H9 (cell line): ENCODE measurements around the gene HEPHL1. TPM values are rescaled to one million over a fixed set of nuclear protein-coding genes. Genes with fewer than 3 reads are reported as not detected.

ENCODE experiments used
- DNase-seq: peaks from one replicate; pipeline ENCODE4 v3.0.0-alpha.2; 2017
- H2AFZ ChIP-seq: one replicate; pipeline ENCODE4 v1.6.1; 2013; ENCODE audit warnings: mild to moderate bottlenecking, low read length, control low read depth, moderate library complexity
- H2AK5ac ChIP-seq: 2 replicates; pipeline ENCODE4 v1.6.1; 2013; ENCODE audit warnings: low read length, control low read depth, mixed read lengths; ENCODE audit not compliant: insufficient read length
- H2BK120ac ChIP-seq: one replicate; pipeline ENCODE4 v1.6.1; 2013; ENCODE audit warnings: low read depth, mild to moderate bottlenecking, low read length, control low read depth, inconsistent platforms; ENCODE audit not compliant: poor library complexity, severe bottlenecking
- H2BK12ac ChIP-seq: 2 replicates; pipeline ENCODE4 v1.6.1; 2013; ENCODE audit warnings: low read length, control low read depth, mixed read lengths, low read depth; ENCODE audit not compliant: insufficient read length
- H2BK15ac ChIP-seq: 2 replicates; pipeline ENCODE4 v1.6.1; 2013; ENCODE audit warnings: low read depth, low read length, control low read depth
- H2BK20ac ChIP-seq: one replicate; pipeline ENCODE4 v1.6.1; 2013; ENCODE audit warnings: low read depth, mild to moderate bottlenecking, low read length, control low read depth, inconsistent platforms; ENCODE audit not compliant: poor library complexity, severe bottlenecking
- H2BK5ac ChIP-seq: 2 replicates; pipeline ENCODE4 v1.6.1; 2013; ENCODE audit warnings: low read length, control low read depth, mixed read lengths; ENCODE audit not compliant: insufficient read length
- H3K14ac ChIP-seq: 2 replicates; pipeline ENCODE4 v1.6.1; 2013; ENCODE audit warnings: low read length, control low read depth; ENCODE audit not compliant: insufficient read depth
- H3K18ac ChIP-seq: 2 replicates; pipeline ENCODE4 v1.6.1; 2013; ENCODE audit warnings: low read depth, mild to moderate bottlenecking, mixed read lengths, low read length, control low read depth; ENCODE audit not compliant: insufficient read length
- H3K23ac ChIP-seq: 2 replicates; pipeline ENCODE4 v1.6.1; 2013; ENCODE audit warnings: low read length, control low read depth, mixed read lengths, low read depth; ENCODE audit not compliant: insufficient read length
- H3K23me2 ChIP-seq: 2 replicates; pipeline ENCODE4 v1.6.1; 2013; ENCODE audit warnings: low read depth, mild to moderate bottlenecking, mixed read lengths, low read length, control low read depth; ENCODE audit not compliant: insufficient read length, poor library complexity, severe bottlenecking
- H3K27ac ChIP-seq: 2 replicates; pipeline ENCODE4 v1.5.1; 2013; ENCODE audit warnings: low read length, control low read depth, mixed read lengths, low read depth; ENCODE audit not compliant: insufficient read length
- H3K27me3 ChIP-seq: 2 replicates; pipeline ENCODE4 v1.6.1; 2013; ENCODE audit warnings: low read length, control low read depth, inconsistent platforms; ENCODE audit not compliant: insufficient read depth
- H3K4ac ChIP-seq: 2 replicates; pipeline ENCODE4 v1.6.1; 2013; ENCODE audit warnings: low read depth, mild to moderate bottlenecking, control low read depth, inconsistent platforms, low read length, moderate library complexity
- H3K4me1 ChIP-seq: 2 replicates; pipeline ENCODE4 v1.6.1; 2013; ENCODE audit warnings: low read length, control low read depth, inconsistent platforms; ENCODE audit not compliant: insufficient read depth
- H3K4me2 ChIP-seq: 2 replicates; pipeline ENCODE4 v1.6.1; 2013; ENCODE audit warnings: low read length, control low read depth, mixed read lengths; ENCODE audit not compliant: insufficient read length, insufficient read depth
- H3K56ac ChIP-seq: 2 replicates; pipeline ENCODE4 v1.6.1; 2013; ENCODE audit warnings: low read depth, mild to moderate bottlenecking, mixed read lengths, low read length, control low read depth; ENCODE audit not compliant: insufficient read length
- H3K79me1 ChIP-seq: 2 replicates; pipeline ENCODE4 v1.6.1; 2013; ENCODE audit warnings: low read depth, mild to moderate bottlenecking, moderate library complexity, low read length, control low read depth, inconsistent platforms; ENCODE audit not compliant: insufficient read depth, poor library complexity, severe bottlenecking
- H3K79me2 ChIP-seq: 2 replicates; pipeline ENCODE4 v1.6.1; 2013; ENCODE audit warnings: low read length, control low read depth, inconsistent platforms; ENCODE audit not compliant: insufficient read depth
- H3K9ac ChIP-seq: 2 replicates; pipeline ENCODE4 v1.6.1; 2013; ENCODE audit warnings: low read length, control low read depth, mixed read lengths; ENCODE audit not compliant: insufficient read length; ENCODE audit errors: extremely low read depth
- H3K9me3 ChIP-seq: one replicate; pipeline ENCODE4 v1.6.1; 2013; ENCODE audit warnings: low read depth, low read length, inconsistent platforms; ENCODE audit not compliant: control insufficient read depth
- H3T11ph ChIP-seq: one replicate; pipeline ENCODE4 v1.6.1; 2013; ENCODE audit warnings: mild to moderate bottlenecking, low read length, control low read depth, inconsistent platforms
- H4K20me1 ChIP-seq: one replicate; pipeline ENCODE4 v1.6.1; 2013; ENCODE audit not compliant: control insufficient read depth, insufficient read length, insufficient read depth
- H4K5ac ChIP-seq: 2 replicates; pipeline ENCODE4 v1.6.1; 2013; ENCODE audit warnings: low read depth, mild to moderate bottlenecking, mixed read lengths, low read length, control low read depth; ENCODE audit not compliant: insufficient read length
- H4K8ac ChIP-seq: replicated peaks from 2 replicates; pipeline ENCODE4 v1.6.1; 2013; ENCODE audit warnings: low read length, control low read depth, mixed read lengths, low read depth; ENCODE audit not compliant: insufficient read length
- H4K91ac ChIP-seq: 2 replicates; pipeline ENCODE4 v1.6.1; 2013; ENCODE audit warnings: low read depth, mild to moderate bottlenecking, moderate library complexity, mixed read lengths, low read length, control low read depth; ENCODE audit not compliant: insufficient read length
- H3K27ac Mint-ChIP-seq, 3 experiments: 2 replicates in 2 of 3; 3 replicates in 1 of 3; pipeline ENCODE4 v1.8.0; 2020 to 2021; ENCODE audit warnings: mixed read lengths in 3 of 3, mild to moderate bottlenecking in 1 of 3, moderate library complexity in 1 of 3
- H3K27me3 Mint-ChIP-seq: 2 replicates; pipeline ENCODE4 v1.8.0; 2021; ENCODE audit warnings: low read depth, mild to moderate bottlenecking, moderate library complexity, mixed read lengths
- H3K36me3 Mint-ChIP-seq, 3 experiments: 2 replicates in 2 of 3; 3 replicates in 1 of 3; pipeline ENCODE4 v1.8.0; 2020 to 2021; ENCODE audit warnings: low read depth in 3 of 3, mixed read lengths in 3 of 3; ENCODE audit not compliant: insufficient read depth in 1 of 3
- H3K4me1 Mint-ChIP-seq, 2 experiments: 2 replicates each; pipeline ENCODE4 v1.8.0; 2020; ENCODE audit warnings: mixed read lengths in 2 of 2
- H3K4me3 Mint-ChIP-seq, 2 experiments: 2 replicates in 1 of 2; 3 replicates in 1 of 2; pipeline ENCODE4 v1.8.0; 2020 to 2021; ENCODE audit warnings: mild to moderate bottlenecking in 2 of 2, mixed read lengths in 2 of 2, moderate library complexity in 1 of 2
- H3K9me3 Mint-ChIP-seq, 2 experiments: 2 replicates in 1 of 2; 3 replicates in 1 of 2; pipeline ENCODE4 v1.8.0; 2020; ENCODE audit warnings: mild to moderate bottlenecking in 2 of 2, mixed read lengths in 2 of 2, moderate library complexity in 1 of 2
- WGBS: extraction: QIAGEN DNeasy Blood & Tissue Kit; methylation state at CpG from one replicate; pipeline ENCODE4 v1.1.7; 2013; ENCODE audit warnings: missing lambda C conversion rate, low lambda C conversion rate, mixed read lengths; ENCODE audit not compliant: insufficient read length; ENCODE audit errors: extremely low coverage; 5-methylcytosine and 5-hydroxymethylcytosine counted together
- total RNA-seq: library from RNA; stranded (reverse); gene quantifications from 2 replicates; pipeline ENCODE4 v1.2.1, GENCODE V29; 2021
- TF ChIP-seq, protein P1 (sequence below): fragments of 200-600 bp; sonication (generic); conservative IDR thresholded peaks from 3 replicates; pipeline ENCODE4 v1.8.0; 2021; ENCODE audit warnings: antibody characterized with exemption, mild to moderate bottlenecking

Gene HEPHL1
- total RNA-seq, 1 experiment from 2014 or later: not detected

- Mint-ChIP-seq H3K4me1 (no peaks in the 10 kb centered on the region), H3K36me3 (no peaks in the 10 kb centered on the region), H3K9me3 (no peaks in the 10 kb centered on the region; a peak in 1 of 5 replicates), H3K27me3 (no peaks in the 10 kb centered on the region), H3K4me3 (no peak overlapping the region), H3K27ac (no peak overlapping the region)
- Histone ChIP-seq H3K23me2 (no peaks in the 10 kb centered on the region), H2BK12ac (no peak overlapping the region), H3K79me1 (no peaks in the 10 kb centered on the region), H2AK5ac (no peak overlapping the region), H4K20me1 (no peaks in the 10 kb centered on the region), H3K4me2 (no peak overlapping the region), H2AFZ (no peak overlapping the region), H3K23ac (no peak overlapping the region), H3K79me2 (no peaks in the 10 kb centered on the region), H2BK5ac (no peak overlapping the region), H3K9me3 (no peaks in the 10 kb centered on the region), H3K18ac (no peak overlapping the region), H2BK20ac (no peak overlapping the region), H3T11ph (no peak overlapping the region), H2BK120ac (no peak overlapping the region), H4K91ac (no peak overlapping the region), H4K8ac (no peak overlapping the region), H3K4ac (no peak overlapping the region), H2BK15ac (no peak overlapping the region), H4K5ac (no peak overlapping the region), H3K9ac (no peak overlapping the region), H3K27me3 (no peaks in the 10 kb centered on the region), H3K56ac (no peak overlapping the region), H3K4me1 (no peaks in the 10 kb centered on the region), H3K27ac (no peak overlapping the region), H3K14ac (no peak overlapping the region)
- TF ChIP-seq, protein P1, sequence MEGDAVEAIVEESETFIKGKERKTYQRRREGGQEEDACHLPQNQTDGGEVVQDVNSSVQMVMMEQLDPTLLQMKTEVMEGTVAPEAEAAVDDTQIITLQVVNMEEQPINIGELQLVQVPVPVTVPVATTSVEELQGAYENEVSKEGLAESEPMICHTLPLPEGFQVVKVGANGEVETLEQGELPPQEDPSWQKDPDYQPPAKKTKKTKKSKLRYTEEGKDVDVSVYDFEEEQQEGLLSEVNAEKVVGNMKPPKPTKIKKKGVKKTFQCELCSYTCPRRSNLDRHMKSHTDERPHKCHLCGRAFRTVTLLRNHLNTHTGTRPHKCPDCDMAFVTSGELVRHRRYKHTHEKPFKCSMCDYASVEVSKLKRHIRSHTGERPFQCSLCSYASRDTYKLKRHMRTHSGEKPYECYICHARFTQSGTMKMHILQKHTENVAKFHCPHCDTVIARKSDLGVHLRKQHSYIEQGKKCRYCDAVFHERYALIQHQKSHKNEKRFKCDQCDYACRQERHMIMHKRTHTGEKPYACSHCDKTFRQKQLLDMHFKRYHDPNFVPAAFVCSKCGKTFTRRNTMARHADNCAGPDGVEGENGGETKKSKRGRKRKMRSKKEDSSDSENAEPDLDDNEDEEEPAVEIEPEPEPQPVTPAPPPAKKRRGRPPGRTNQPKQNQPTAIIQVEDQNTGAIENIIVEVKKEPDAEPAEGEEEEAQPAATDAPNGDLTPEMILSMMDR: no peak
- WGBS: no CpG with 5 or more reads among the region's 1 CpG
- DNase-seq: no peak
Observed at GRCh38 chr11:94046796-94047195, 25.6 kb downstream of the HEPHL1 start.
